T-helper 1 cell (primary cell): ENCODE results near the gene ANKRD63.

Experiments used
- DNase-seq, 5 donors: peaks; one replicate each; pipeline ENCODE4 v3.0.0-alpha.2; 2012 to 2020

The ANKRD63 gene

GRCh38 chr15:40293905-40294895, 11.3 kb upstream of the ANKRD63 start:
- no peak for DNase-seq

GRCh38 chr15:40293006-40293405, 10.1 kb upstream of the ANKRD63 start:
- no peak for DNase-seq

GRCh38 chr15:40292246-40292645, 9.4 kb upstream of the ANKRD63 start:
- no peak for DNase-seq

- DNase-seq = no peak
These were observed 8.2 kb upstream of the ANKRD63 start for GRCh38 chr15:40290918-40291574.

- DNase-seq = no peak
These were observed 7.7 kb upstream of the ANKRD63 start for GRCh38 chr15:40290545-40290917.

- no peak for DNase-seq
These were observed 6.4 kb upstream of the ANKRD63 start for GRCh38 chr15:40289140-40289775.

- DNase-seq = no peak
These were observed 5.1 kb upstream of the ANKRD63 start for GRCh38 chr15:40287968-40288367.

- DNase-seq = no peak
These were observed 4.6 kb upstream of the ANKRD63 start for GRCh38 chr15:40287505-40287904.

- DNase-seq = no peak
These were observed 3.9 kb upstream of the ANKRD63 start for GRCh38 chr15:40286794-40287193.

- no peak for DNase-seq
These were observed 3.2 kb upstream of the ANKRD63 start for GRCh38 chr15:40286061-40286532.

GRCh38 chr15:40285554-40286011, 2.7 kb upstream of the ANKRD63 start:
- no peak for DNase-seq

GRCh38 chr15:40285151-40285550, 2.3 kb upstream of the ANKRD63 start:
- DNase-seq = no peak

- DNase-seq = no peak
These were observed 894 bp upstream of the ANKRD63 start for GRCh38 chr15:40283615-40284300.

GRCh38 chr15:40282147-40282868, 556 bp downstream of the ANKRD63 start:
- peak in 3 of 5 donors; percentile 29 to 49 (median 48) for DNase-seq

GRCh38 chr15:40281801-40282146, 1.1 kb downstream of the ANKRD63 start:
- no peak for DNase-seq

- no peak for DNase-seq
These were observed 1.6 kb downstream of the ANKRD63 start for GRCh38 chr15:40281057-40281800.

GRCh38 chr15:40280260-40281056, 2.4 kb downstream of the ANKRD63 start:
- DNase-seq = no peak

GRCh38 chr15:40279437-40280141, 3.3 kb downstream of the ANKRD63 start:
- DNase-seq = peak; percentile 44 to 61 (median 58)

- no peak for DNase-seq
These were observed 4.8 kb downstream of the ANKRD63 start for GRCh38 chr15:40278026-40278425.

- DNase-seq = no peak
These were observed 5.4 kb downstream of the ANKRD63 start for GRCh38 chr15:40277471-40277870.
